Ishikawa (cell line): ENCODE measurements around the gene GTPBP4.

Source experiments
- CEBPB ChIP-seq: IDR thresholded peaks from 2 replicates; pipeline ENCODE4 v1.6.1; 2012
- CREB1 ChIP-seq: IDR thresholded peaks from 2 replicates; pipeline ENCODE4 v1.6.1; 2012; ENCODE audit warnings: low read depth
- EGR1 ChIP-seq: IDR thresholded peaks from 2 replicates; pipeline ENCODE4 v1.6.1; 2012
- EP300 ChIP-seq: IDR thresholded peaks from 2 replicates; pipeline ENCODE4 v1.6.1; 2012; ENCODE audit warnings: borderline replicate concordance
- FOXM1 ChIP-seq: IDR thresholded peaks from 2 replicates; pipeline ENCODE4 v1.6.1; 2012; ENCODE audit warnings: low read depth, borderline replicate concordance
- MAX ChIP-seq: IDR thresholded peaks from 2 replicates; pipeline ENCODE4 v1.6.1; 2012
- NFIC ChIP-seq: IDR thresholded peaks from 2 replicates; pipeline ENCODE4 v1.6.1; 2012
- RAD21 ChIP-seq: IDR thresholded peaks from 2 replicates; pipeline ENCODE4 v1.6.1; 2012; ENCODE audit warnings: low read depth
- REST ChIP-seq: IDR thresholded peaks from 2 replicates; pipeline ENCODE4 v1.6.1; 2012; ENCODE audit warnings: low read depth, mild to moderate bottlenecking
- TAF1 ChIP-seq: IDR thresholded peaks from 2 replicates; pipeline ENCODE4 v1.6.1; 2012; ENCODE audit warnings: low read depth, mild to moderate bottlenecking
- TCF12 ChIP-seq: IDR thresholded peaks from 2 replicates; pipeline ENCODE4 v1.6.1; 2012; ENCODE audit warnings: low read depth
- TEAD4 ChIP-seq: IDR thresholded peaks from 2 replicates; pipeline ENCODE4 v1.6.1; 2012
- USF1 ChIP-seq: IDR thresholded peaks from 2 replicates; pipeline ENCODE4 v1.6.1; 2012
- YY1 ChIP-seq: IDR thresholded peaks from 2 replicates; pipeline ENCODE4 v1.6.1; 2012; ENCODE audit warnings: low read depth
- ZBTB7A ChIP-seq: IDR thresholded peaks from 2 replicates; pipeline ENCODE4 v1.6.1; 2012; ENCODE audit warnings: low read depth

Gene GTPBP4

DNA sequence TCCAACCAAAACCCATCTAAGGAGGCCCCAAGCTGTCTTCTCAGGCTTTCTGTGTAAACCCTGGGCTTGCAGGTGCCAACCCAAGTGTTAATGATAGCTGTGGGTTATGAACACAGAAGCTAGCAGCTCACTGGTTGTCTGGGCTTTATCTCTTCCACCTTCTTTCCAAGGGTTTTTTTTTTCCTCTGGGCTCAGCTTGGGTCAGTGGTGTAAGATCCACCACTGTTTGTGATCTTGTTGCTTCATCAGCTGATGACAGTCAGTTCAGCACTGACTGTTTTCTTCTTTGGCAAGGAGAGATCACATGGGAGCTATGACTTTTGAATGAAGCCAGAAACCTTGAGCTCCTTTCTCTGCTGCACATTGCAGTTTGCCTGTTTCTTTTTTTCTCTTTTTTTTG, 4.6 kb downstream of the GTPBP4 start:
- TF ChIP-seq TEAD4: no peak
- TF ChIP-seq CEBPB: no peak
- TF ChIP-seq EP300: no peak
- no peak for TF ChIP-seq TAF1
- no peak for TF ChIP-seq ZBTB7A
- TF ChIP-seq FOXM1: no peak
- TF ChIP-seq REST: no peak
- TF ChIP-seq CREB1: no peak
- TF ChIP-seq MAX: no peak
- TF ChIP-seq NFIC: no peak
- TF ChIP-seq RAD21: no peak
- no peak for TF ChIP-seq YY1
- no peak for TF ChIP-seq EGR1
- TF ChIP-seq USF1: no peak
- TF ChIP-seq TCF12: no peak

DNA sequence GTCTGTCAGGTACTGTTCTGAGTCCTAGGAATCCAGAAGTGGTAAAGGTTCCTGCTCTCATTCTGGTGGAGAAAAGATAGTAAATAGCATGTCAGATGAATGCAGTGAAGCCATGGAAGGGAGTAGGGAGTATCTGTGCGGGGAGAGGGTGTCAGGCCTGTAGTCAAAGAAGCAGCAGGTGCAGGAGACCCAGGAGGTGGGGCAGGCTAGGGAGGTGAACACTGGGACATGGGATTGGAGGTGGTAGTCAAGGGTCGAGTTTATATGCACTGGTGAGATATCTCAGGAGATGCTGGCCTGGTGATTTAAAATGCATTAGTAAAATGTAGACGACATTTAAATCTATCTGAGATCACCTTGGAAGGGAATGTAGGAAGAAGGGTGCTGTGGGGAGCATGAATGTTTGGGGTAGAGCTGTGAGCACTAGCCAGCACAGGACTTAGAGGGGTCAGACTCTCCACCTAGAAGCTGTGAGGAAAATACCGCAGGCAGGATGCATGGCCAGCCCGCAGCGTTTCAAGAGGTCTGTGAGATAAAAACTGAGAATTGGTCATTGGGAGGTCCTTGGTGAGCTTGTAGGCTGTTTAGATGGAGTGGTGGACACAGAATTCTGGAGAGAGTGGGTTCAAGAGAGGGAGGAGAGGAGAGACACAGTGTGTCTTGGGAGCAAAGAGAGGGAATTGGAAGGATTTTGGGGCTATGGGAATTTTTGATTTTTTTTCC, 6.8 kb downstream of the GTPBP4 start:
- TF ChIP-seq YY1 (no peak), ZBTB7A (no peak), EGR1 (no peak), EP300 (no peak), RAD21 (no peak)

GRCh38 chr10:995559-995926, 7.3 kb downstream of the GTPBP4 start:
- TF ChIP-seq TCF12 (no peak), USF1 (no peak), EGR1 (no peak), FOXM1 (no peak), REST (no peak), ZBTB7A (no peak), NFIC (no peak), RAD21 (no peak), CREB1 (no peak), EP300 (no peak), TAF1 (no peak), MAX (no peak), TEAD4 (no peak)

GRCh38 chr10:996031-996430, 7.8 kb downstream of the GTPBP4 start:
- no peak for TF ChIP-seq CEBPB
- no peak for TF ChIP-seq TCF12
- TF ChIP-seq ZBTB7A: no peak

- TF ChIP-seq TAF1: no peak
- TF ChIP-seq TEAD4: no peak
- TF ChIP-seq MAX: no peak
- no peak for TF ChIP-seq CREB1
- no peak for TF ChIP-seq USF1
- no peak for TF ChIP-seq CEBPB
- TF ChIP-seq YY1: no peak
- no peak for TF ChIP-seq ZBTB7A
- no peak for TF ChIP-seq REST
- no peak for TF ChIP-seq FOXM1
Measured at GRCh38 chr10:997266-998022, 9.2 kb downstream of the GTPBP4 start.
